Testis (tissue), 2 donors: ENCODE results near the gene SEC23IP.
"Not testable (repeated sequence)": the region's sequence is repeated elsewhere in the genome, so short reads cannot be mapped to it uniquely, and the experiment has no call there.

ENCODE experiments used
- CTCF ChIP-seq, 3 experiments: fragments of 450-650 bp in 2 of 3; fragments of 200-600 bp in 1 of 3; sonication (generic) in 1 of 3; IDR thresholded peaks; one replicate each; pipeline ENCODE4 v1.5.1; 2016 to 2019; ENCODE audit warnings: antibody characterized with exemption in 3 of 3, mild to moderate bottlenecking in 2 of 3, moderate library complexity in 1 of 3
- POLR2A ChIP-seq: fragments of 450-650 bp; IDR thresholded peaks from one replicate; pipeline ENCODE4 v1.6.1; 2017; ENCODE audit warnings: antibody characterized with exemption, mild to moderate bottlenecking, moderate library complexity

GRCh38 chr10:119891849-119892187, 712 bp upstream of the SEC23IP start:
- not testable (repeated sequence) for TF ChIP-seq CTCF (IDR thresholded peaks at IDR 0.05); POLR2A
